Measurements from ENCODE around the gene PTTG1IP.

- TF ChIP-seq CTCF (conservative IDR thresholded peaks at IDR 0.05; ENCODE audit: low read depth, low read length) (no peak), EZH2 (IDR thresholded peaks at IDR 0.05; ENCODE audit: low read length, unreplicated experiment) (no peak)
Measured at GRCh38 chr21:44881198-44881872, 7.8 kb upstream of the PTTG1IP start.
